Measurements from ENCODE around the gene WFIKKN1.

The WFIKKN1 gene

GRCh38 chr16:589658-590187 is 41.1 kb upstream of the WFIKKN1 start, which contains the start of gene RAB40C:
Gene RAB40C, plus strand, starts transcription at chr16:590066. Its CDS starts 226 bp downstream, at chr16:590292.
- Histone ChIP-seq H3K4me3 (ENCODE audit: low read depth, low read length) (peak within 1 kb of the TSS; percentile 89), H3K36me3 (no peaks in the 10 kb centered on the region), H3K9me3 (no peaks in the 10 kb centered on the region), H3K27me3 (no peaks in the 10 kb centered on the region), H3K4me1 (peaks cover 5% of the 10 kb centered on the region)
- DNase-seq, result peak; percentile 99
- no peak for TF ChIP-seq CTCF (IDR thresholded peaks at IDR 0.05; ENCODE audit: low read depth, low read length)

- H3K4me1 ChIP-seq, result peaks cover 5% of the 10 kb centered on the region
- no peaks in the 10 kb centered on the region for H3K36me3 ChIP-seq
- no peak for DNase-seq
- H3K4me3 ChIP-seq (ENCODE audit: low read depth, low read length), result peak overlapping the region; percentile 70
- TF ChIP-seq CTCF (IDR thresholded peaks at IDR 0.05; ENCODE audit: low read depth, low read length), result no peak
- no peaks in the 10 kb centered on the region for H3K27me3 ChIP-seq
- H3K9me3 ChIP-seq, result no peaks in the 10 kb centered on the region
Observed at GRCh38 chr16:590188-590814, 40.5 kb upstream of the WFIKKN1 start.

GRCh38 chr16:590815-591200 is 40.0 kb upstream of the WFIKKN1 start:
- TF ChIP-seq CTCF (IDR thresholded peaks at IDR 0.05; ENCODE audit: low read depth, low read length), result no peak
- no peak for DNase-seq
- Histone ChIP-seq H3K4me1 (peaks cover 5% of the 10 kb centered on the region), H3K4me3 (ENCODE audit: low read depth, low read length) (peak overlapping the region; percentile 70), H3K36me3 (no peaks in the 10 kb centered on the region), H3K9me3 (no peaks in the 10 kb centered on the region), H3K27me3 (no peaks in the 10 kb centered on the region)

DNA sequence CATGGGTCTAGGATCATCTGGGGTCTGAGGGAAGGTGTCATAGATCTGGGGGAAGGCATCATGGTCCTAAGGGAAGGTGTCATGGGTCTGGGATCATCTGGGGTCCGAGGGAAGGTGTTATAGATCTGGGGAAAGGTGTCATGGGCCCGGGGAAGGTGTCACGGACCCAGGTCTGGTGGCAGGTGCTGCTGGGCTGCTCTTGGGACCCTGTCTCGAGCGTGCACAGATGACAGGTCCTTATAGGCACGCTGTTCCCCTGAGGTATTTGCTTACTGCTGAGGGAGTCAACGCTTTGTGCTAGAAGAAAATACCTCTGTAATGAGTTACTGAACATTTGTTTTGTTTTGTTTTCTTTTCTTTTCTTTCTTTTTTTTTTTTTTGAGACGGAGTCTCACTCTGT is 39.6 kb upstream of the WFIKKN1 start:
- no peak for TF ChIP-seq CTCF (IDR thresholded peaks at IDR 0.05; ENCODE audit: low read depth, low read length)
- Histone ChIP-seq H3K4me1 (peaks cover 5% of the 10 kb centered on the region), H3K9me3 (no peaks in the 10 kb centered on the region), H3K36me3 (no peaks in the 10 kb centered on the region), H3K4me3 (ENCODE audit: low read depth, low read length) (no peak overlapping the region), H3K27me3 (no peaks in the 10 kb centered on the region)
- no peak for DNase-seq

GRCh38 chr16:591892-592517 is 38.8 kb upstream of the WFIKKN1 start:
- TF ChIP-seq CTCF (IDR thresholded peaks at IDR 0.05; ENCODE audit: low read depth, low read length), result no peak
- H3K4me3 ChIP-seq (ENCODE audit: low read depth, low read length), result no peak overlapping the region
- H3K27me3 ChIP-seq, result no peaks in the 10 kb centered on the region
- DNase-seq, result no peak
- 0 out of 2 replicates have a peak, but pooled peaks cover 4% of the 10 kb centered on the region for H3K36me3 ChIP-seq
- H3K9me3 ChIP-seq, result no peaks in the 10 kb centered on the region
- H3K4me1 ChIP-seq, result peaks cover 5% of the 10 kb centered on the region

Data from BE2C (cell line).